HUES48 (cell line): ENCODE data around the gene SUSD6.

Experiments used
- H3K27ac ChIP-seq: one replicate; pipeline ENCODE4 v1.7.0; 2013; ENCODE audit warnings: low read depth, low read length, inconsistent platforms
- H3K27me3 ChIP-seq: 2 replicates; pipeline ENCODE4 v1.6.1; 2013; ENCODE audit warnings: mild to moderate bottlenecking, low read length; ENCODE audit not compliant: control insufficient read depth, insufficient read depth
- H3K36me3 ChIP-seq: 2 replicates; pipeline ENCODE4 v1.6.1; 2013; ENCODE audit warnings: low read length; ENCODE audit not compliant: control insufficient read depth, insufficient read depth
- H3K4me1 ChIP-seq: 2 replicates; pipeline ENCODE4 v1.6.1; 2013; ENCODE audit warnings: mild to moderate bottlenecking, low read length; ENCODE audit not compliant: control insufficient read depth, insufficient read depth
- H3K4me3 ChIP-seq: 2 replicates; pipeline ENCODE4 v1.5.1; 2013; ENCODE audit warnings: mild to moderate bottlenecking, low read depth, low read length
- H3K9ac ChIP-seq: 2 replicates; pipeline ENCODE4 v1.6.1; 2013; ENCODE audit warnings: mild to moderate bottlenecking, low read depth, low read length, moderate library complexity
- H3K9me3 ChIP-seq: 2 replicates; pipeline ENCODE4 v1.6.1; 2013; ENCODE audit warnings: low read length; ENCODE audit not compliant: control insufficient read depth, insufficient read depth

SUSD6 gene, protein sequence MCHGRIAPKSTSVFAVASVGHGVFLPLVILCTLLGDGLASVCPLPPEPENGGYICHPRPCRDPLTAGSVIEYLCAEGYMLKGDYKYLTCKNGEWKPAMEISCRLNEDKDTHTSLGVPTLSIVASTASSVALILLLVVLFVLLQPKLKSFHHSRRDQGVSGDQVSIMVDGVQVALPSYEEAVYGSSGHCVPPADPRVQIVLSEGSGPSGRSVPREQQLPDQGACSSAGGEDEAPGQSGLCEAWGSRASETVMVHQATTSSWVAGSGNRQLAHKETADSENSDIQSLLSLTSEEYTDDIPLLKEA

DNA sequence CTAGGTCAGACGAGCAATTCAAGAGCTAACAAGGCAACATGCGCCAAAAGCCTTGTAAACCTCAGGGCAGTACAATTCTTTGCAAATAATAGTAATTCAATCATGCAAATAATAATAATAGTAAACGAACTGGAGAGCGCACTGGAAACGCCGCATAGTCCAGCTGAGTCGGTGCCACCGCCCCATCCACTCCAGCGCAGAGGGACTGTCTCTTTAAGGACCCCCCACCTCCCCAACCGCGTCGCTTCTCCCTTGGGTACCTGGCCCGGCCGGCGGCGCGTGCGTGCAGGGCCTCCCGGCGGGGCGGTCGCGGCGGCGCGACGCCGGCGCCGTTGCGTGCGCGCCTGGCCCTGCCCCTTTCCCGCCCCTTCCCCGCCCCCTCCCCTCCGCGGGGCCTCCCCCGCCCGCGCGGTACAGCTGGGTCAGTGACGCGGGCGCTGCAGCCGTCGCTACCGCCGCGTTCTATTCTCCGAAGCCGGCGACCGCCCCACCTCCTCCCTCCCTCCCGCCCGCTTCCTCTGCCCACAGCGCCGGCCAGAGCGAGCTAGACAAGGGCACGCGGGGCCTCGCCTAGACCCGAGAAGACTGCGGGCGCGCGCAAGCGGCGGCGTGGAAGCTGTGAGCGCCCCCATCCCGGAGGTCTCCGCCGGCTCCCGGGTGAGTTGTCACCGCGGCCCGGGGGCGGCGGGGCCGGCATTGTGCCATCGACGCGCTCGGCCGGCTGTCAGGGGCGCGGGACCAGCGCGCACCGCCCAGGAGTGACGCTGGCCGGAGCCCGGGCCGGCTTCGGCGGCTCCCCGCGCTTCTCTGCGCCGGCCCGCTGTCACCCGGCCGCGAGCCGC is at the start of gene SUSD6:
Gene SUSD6 (plus strand): TSS at position 425 of the 842 bp plus-strand sequence. CDS start 46,997 bp downstream, outside the sequence.
- peaks cover 11% of the 10 kb centered on the region for H3K4me1 ChIP-seq
- H3K36me3 ChIP-seq = no peaks in the 10 kb centered on the region
- peak within 1 kb of the TSS; percentile 55 for H3K27ac ChIP-seq
- peaks cover 7% of the 10 kb centered on the region; the same call in 1 of the 2 replicates for H3K27me3 ChIP-seq
- no peaks in the 10 kb centered on the region for H3K9me3 ChIP-seq
- H3K4me3 ChIP-seq = peak within 1 kb of the TSS; percentile 74
- H3K9ac ChIP-seq = no peak within 1 kb of the TSS

DNA sequence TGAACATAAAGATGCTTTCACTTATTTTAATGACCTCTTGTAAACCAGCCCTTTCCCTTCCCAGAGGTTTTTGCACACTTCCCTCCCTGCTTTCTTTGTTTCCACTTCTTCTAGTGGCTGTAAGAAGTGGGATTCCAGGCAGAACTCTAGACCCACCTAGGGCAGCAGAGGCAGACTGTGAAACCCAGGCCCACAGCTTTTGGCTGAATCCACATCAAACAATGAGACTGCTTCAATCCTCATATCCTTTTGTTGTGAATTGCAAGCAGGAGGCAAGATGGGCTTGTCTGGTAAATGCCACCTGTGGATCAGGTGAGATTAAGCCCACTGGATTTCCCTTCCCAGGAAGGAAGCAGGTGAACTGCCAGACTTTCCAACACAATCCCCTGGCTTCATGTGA is 49.5 kb upstream of the SUSD6 start:
- no peaks in the 10 kb centered on the region for H3K9me3 ChIP-seq
- H3K27ac ChIP-seq = peak overlapping the region; percentile 37

DNA sequence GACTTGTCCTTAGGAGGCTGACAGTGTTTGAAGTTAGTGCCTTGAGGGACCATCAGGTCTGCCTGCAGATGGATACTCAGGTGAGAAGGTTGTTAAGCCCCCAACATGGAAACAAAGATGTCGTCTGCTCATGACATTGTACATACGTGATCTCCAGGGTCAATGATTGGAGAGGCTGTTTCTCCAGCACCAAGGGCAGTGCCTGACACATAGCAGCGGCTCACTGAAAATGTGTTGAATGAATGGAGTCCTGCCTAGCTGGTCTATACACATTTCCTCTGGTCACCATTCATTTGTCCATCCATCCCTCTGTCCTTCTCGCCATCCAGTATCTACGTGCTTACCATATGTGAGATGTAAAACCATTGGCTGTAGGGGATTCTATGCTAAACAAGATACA is 43.8 kb upstream of the SUSD6 start:
- H3K9ac ChIP-seq = no peak overlapping the region
- no peaks in the 10 kb centered on the region for H3K4me1 ChIP-seq
- peaks cover 3% of the 10 kb centered on the region; the same call in 1 of the 2 replicates for H3K9me3 ChIP-seq
- no peak overlapping the region for H3K4me3 ChIP-seq
- no peaks in the 10 kb centered on the region for H3K36me3 ChIP-seq
- H3K27me3 ChIP-seq = peaks cover 61% of the 10 kb centered on the region
- H3K27ac ChIP-seq = no peak overlapping the region

More for the DNA sequence above, 49.5 kb upstream of the SUSD6 start:
- Histone ChIP-seq H3K4me3 (no peak overlapping the region), H3K27me3 (peaks cover 17% of the 10 kb centered on the region), H3K9ac (no peak overlapping the region; the same call in 1 of the 2 replicates), H3K36me3 (no peaks in the 10 kb centered on the region), H3K4me1 (peaks cover 15% of the 10 kb centered on the region)

DNA sequence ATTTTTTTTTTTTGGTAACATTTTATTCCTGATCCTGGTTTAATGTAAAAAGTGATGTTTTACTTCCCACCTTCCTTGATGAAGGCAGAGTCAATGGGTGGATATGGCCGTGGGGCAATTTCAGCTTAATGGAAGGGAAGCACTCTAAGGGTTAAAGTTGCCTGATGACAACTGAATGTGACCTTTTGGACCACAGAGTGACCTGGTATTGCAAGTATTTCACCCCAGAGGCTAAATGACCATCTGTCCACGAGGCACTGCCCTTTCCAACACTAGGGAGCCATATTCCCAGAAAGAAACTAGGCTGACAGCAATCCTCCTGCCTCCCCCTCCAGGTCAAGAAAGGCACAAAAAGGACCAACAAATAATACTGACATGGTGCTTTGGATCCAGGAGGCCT is 41.5 kb upstream of the SUSD6 start:
- Histone ChIP-seq H3K27me3 (peaks cover 83% of the 10 kb centered on the region), H3K36me3 (no peaks in the 10 kb centered on the region), H3K27ac (no peak overlapping the region), H3K9ac (no peak overlapping the region), H3K4me1 (0 out of 2 replicates have a peak, but pooled peaks cover 7% of the 10 kb centered on the region), H3K9me3 (peaks cover 6% of the 10 kb centered on the region; the same call in 1 of the 2 replicates), H3K4me3 (no peak overlapping the region)

DNA sequence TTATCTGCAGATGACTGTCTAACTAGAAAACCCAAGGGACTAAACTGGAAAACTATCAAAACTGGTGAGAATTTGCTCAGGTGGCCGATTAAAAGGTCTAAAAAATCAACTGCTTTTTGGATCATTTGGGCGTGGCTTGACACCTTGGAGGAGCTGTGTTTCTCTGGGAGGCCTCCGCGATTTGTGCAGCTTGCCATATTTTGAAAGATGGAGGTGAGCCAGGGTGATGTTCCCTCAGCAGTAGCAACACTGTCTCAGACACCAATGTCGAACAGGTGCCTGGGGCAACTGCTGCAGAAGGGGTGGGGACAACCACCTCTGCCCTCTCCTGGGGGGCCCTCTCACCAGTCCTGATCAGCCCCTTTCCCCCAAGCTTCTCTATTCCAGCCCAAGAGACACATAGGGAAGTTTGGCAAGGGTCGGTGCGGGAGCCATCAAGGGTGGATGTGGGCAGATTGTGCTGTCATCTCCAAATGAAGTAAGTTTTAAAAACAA is 40.5 kb upstream of the SUSD6 start:
- H3K36me3 ChIP-seq = no peaks in the 10 kb centered on the region

DNA sequence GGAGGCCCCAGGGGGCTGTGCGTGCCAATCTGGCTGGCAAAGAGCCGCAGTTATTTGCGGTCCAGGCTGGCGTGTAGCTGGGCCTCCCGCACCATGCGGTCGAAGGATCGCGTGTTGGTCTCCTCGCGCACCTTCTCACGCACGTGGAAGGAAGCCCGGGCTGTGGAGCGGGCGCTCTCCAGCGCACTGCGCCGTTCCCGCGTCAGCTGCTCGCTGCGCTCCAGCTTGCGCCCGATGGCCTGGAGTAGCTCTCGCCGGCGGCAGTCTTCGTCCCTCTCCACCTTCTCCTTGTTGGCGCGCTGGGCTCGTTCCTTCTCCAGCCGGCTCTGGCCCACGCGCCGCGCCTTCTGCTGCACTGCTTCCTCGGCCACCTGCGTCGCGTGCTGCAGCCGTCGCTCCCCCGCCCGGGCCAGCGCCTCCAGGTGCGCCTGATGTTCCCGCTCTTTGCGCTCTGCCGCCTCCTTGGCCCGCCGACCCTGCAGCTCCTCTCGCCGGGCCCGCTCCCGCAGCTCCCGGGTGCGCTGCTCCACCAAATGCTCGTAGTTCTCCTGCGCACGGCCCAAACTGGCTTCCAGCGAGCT is 39.9 kb upstream of the SUSD6 start:
- H3K27me3 ChIP-seq = peaks cover 83% of the 10 kb centered on the region
- H3K4me3 ChIP-seq = peak overlapping the region; percentile 48
- no peaks in the 10 kb centered on the region for H3K36me3 ChIP-seq
- H3K9me3 ChIP-seq = peaks cover 6% of the 10 kb centered on the region; the same call in 1 of the 2 replicates
- H3K4me1 ChIP-seq = 0 out of 2 replicates have a peak, but pooled peaks cover 7% of the 10 kb centered on the region
- H3K27ac ChIP-seq = no peak overlapping the region
- peak overlapping the region; percentile 8; the same call in 1 of the 2 replicates for H3K9ac ChIP-seq

More for the DNA sequence above, 40.5 kb upstream of the SUSD6 start:
- H3K9me3 ChIP-seq = peaks cover 6% of the 10 kb centered on the region; the same call in 1 of the 2 replicates
- no peak overlapping the region for H3K4me3 ChIP-seq
- H3K4me1 ChIP-seq = 0 out of 2 replicates have a peak, but pooled peaks cover 7% of the 10 kb centered on the region
- no peak overlapping the region for H3K27ac ChIP-seq
- peaks cover 87% of the 10 kb centered on the region for H3K27me3 ChIP-seq
- H3K9ac ChIP-seq = no peak overlapping the region

DNA sequence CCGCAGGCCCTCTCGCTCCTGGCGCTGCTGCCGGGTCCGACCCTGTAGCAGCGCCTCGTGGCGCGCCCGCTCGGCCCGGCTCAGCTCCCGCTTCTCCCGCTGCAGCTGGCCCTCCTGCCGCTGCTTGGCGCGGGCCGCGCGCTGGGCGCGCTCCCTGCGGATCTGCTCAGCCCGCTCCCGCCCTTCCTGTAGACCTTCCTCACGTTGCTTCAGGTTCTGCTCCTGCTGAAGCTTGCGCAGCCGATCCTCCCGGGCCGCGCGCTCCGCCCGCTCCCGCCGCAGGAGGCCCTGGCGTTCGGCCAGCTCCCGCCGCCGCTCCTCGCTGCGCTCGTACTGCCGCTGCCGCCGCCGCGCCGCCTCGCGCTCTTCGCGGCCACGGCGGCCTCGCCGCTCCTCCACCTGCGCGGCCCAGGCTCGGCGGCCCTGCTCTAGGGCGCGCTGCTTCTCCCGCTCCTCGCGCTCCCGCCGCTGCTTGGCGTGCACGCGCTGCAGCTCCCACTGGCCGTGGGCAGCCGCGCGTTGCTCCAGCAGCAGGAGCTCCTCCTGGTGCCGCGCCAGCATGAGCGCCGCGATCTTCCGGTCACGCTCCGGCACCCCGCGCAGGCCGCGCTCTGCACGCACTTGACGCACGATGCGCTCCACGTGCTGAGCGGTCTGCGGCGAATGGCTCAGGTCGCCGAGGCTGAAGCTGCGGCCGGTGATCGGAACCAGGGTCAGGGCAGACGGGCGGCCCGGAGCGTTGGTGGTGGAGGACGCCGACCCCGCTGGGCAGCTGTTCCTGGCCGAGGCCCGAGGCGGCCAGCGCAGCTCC is 39.2 kb upstream of the SUSD6 start:
- H3K27ac ChIP-seq = no peak overlapping the region
- peak overlapping the region; percentile 48 for H3K4me3 ChIP-seq
- H3K27me3 ChIP-seq = peaks cover 76% of the 10 kb centered on the region
- no peaks in the 10 kb centered on the region for H3K36me3 ChIP-seq
- H3K4me1 ChIP-seq = 0 out of 2 replicates have a peak, but pooled peaks cover 7% of the 10 kb centered on the region
- peaks cover 6% of the 10 kb centered on the region; the same call in 1 of the 2 replicates for H3K9me3 ChIP-seq
- H3K9ac ChIP-seq = peak overlapping the region; percentile 8; the same call in 1 of the 2 replicates

DNA sequence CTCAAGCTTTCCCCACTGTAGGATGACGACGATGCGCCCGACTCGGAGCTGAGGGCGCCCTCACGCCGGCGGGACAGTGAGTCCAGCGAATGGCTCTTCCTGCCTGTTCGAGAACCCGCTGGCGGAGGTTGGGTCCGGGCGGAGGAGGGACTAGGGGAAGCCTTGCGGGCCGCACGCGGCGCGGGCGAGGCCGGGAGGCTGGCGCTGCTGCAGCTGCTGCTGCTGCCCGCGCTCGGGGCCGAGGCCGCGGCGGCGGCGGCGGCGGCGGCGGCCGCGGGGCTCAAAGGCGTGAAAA is 38.6 kb upstream of the SUSD6 start:
- Histone ChIP-seq H3K9ac (no peak overlapping the region), H3K27me3 (peaks cover 70% of the 10 kb centered on the region), H3K27ac (no peak overlapping the region), H3K36me3 (no peaks in the 10 kb centered on the region), H3K4me1 (0 out of 2 replicates have a peak, but pooled peaks cover 7% of the 10 kb centered on the region), H3K9me3 (peaks cover 6% of the 10 kb centered on the region; the same call in 1 of the 2 replicates), H3K4me3 (no peak overlapping the region)

DNA sequence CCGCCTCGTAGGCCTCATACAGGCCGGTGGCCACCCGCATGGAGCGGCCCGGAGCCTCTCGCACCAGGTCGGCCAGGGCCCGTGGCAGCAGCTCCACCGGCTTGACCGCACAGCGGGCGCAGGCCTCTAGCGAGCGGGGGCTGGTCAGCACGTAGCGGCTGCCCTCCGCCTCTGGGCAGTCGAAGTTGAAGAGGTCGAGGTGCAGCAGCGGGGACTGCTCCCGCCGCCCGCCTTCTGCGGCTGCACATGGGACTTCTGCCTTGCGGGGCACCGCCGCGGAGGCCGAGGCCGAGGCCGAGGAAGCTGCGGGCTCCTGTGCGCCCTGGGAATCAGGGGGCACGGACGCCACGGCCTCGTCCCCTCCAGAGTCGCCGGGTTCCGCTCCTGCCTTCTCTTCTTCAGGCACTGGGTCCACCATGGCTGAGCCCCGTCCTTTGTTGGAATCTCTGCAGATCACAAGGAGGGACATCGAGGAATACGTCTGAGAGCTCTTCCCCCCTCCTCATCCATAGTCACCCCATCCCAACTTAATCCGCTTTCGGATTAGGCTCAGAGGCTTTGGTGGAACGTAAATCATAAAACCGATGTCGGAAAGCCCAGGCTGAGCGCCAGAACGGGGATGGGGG is 38.1 kb upstream of the SUSD6 start:
- peak overlapping the region; percentile 73 for H3K27ac ChIP-seq
- H3K9me3 ChIP-seq = peaks cover 6% of the 10 kb centered on the region; the same call in 1 of the 2 replicates
- 0 out of 2 replicates have a peak overlapping the region, but pooled peaks have one; percentile 74 for H3K4me3 ChIP-seq
- H3K9ac ChIP-seq = no peak overlapping the region
- H3K4me1 ChIP-seq = 0 out of 2 replicates have a peak, but pooled peaks cover 7% of the 10 kb centered on the region
- H3K36me3 ChIP-seq = no peaks in the 10 kb centered on the region
- H3K27me3 ChIP-seq = peaks cover 70% of the 10 kb centered on the region
